Sigmoid colon (tissue), 7 donors: ENCODE results near the gene ATP1A3. TPM values are rescaled to one million over a fixed set of nuclear protein-coding genes. Genes with fewer than 3 reads are reported as not detected.
A peak's percentile ranks its signal among the peaks of the same experiment; 100 is the strongest.
"Not testable (repeated sequence)": the region's sequence is repeated elsewhere in the genome, so short reads cannot be mapped to it uniquely, and the experiment has no call there.

Experiments
- DNase-seq: peaks from one replicate; pipeline ENCODE4 v3.0.0-alpha.2; 2019
- H3K27ac ChIP-seq, 4 donors: fragments of 200-600 bp; sonication (generic); one replicate each; pipeline ENCODE4 v1.5.1; 2016 to 2019; ENCODE audit warnings: mild to moderate bottlenecking in 1 of 4
- H3K27me3 ChIP-seq, 3 donors: fragments of 200-600 bp; sonication (generic); one replicate each; pipeline ENCODE4 v1.5.1; 2019; ENCODE audit warnings: mild to moderate bottlenecking in 1 of 3
- H3K36me3 ChIP-seq, 4 donors: fragments of 200-600 bp; sonication (generic); one replicate each; pipeline ENCODE4 v1.5.1; 2016 to 2019
- H3K4me1 ChIP-seq, 4 donors: fragments of 200-600 bp; sonication (generic); one replicate each; pipeline ENCODE4 v1.5.1; 2017 to 2019
- H3K4me3 ChIP-seq, 4 donors: fragments of 200-600 bp; sonication (generic); one replicate each; pipeline ENCODE4 v1.5.1; 2017 to 2019; ENCODE audit warnings: mild to moderate bottlenecking in 2 of 4, moderate library complexity in 1 of 4
- H3K9me3 ChIP-seq, 4 donors: fragments of 200-600 bp in 3 of 4; sonication (generic) in 3 of 4; one replicate each; pipeline versions ENCODE4 v1.5.1 to v1.6.1; 2013 to 2019
- EP300 ChIP-seq, 4 donors: sonication (generic); formaldehyde crosslinking; IDR thresholded peaks; one replicate each; pipeline ENCODE4 v1.6.1; 2017; ENCODE audit warnings: antibody characterized with exemption in 4 of 4
- POLR2A ChIP-seq, 2 donors: fragments of 450-650 bp; IDR thresholded peaks; one replicate each; pipeline ENCODE4 v1.6.1; 2016; ENCODE audit warnings: antibody characterized with exemption in 2 of 2, mild to moderate bottlenecking in 2 of 2, moderate library complexity in 2 of 2
- POLR2AphosphoS5 ChIP-seq, 4 donors: sonication (generic); formaldehyde crosslinking; IDR thresholded peaks; one replicate each; pipeline ENCODE4 v1.6.1; 2017; ENCODE audit warnings: antibody characterized with exemption in 4 of 4
- WGBS, 2 donors: extraction: QIAGEN DNeasy Blood & Tissue Kit; methylation state at CpG; one replicate each; pipeline ENCODE4 v1.1.7; 2013; 5-methylcytosine and 5-hydroxymethylcytosine counted together
- intact Hi-C: fragments of 100-400 bp; cut with DNase I; formaldehyde crosslinking; loops from one replicate; pipeline ENCODE4 v1.15.1; 2023
- polyA plus RNA-seq, 3 donors: library from polyadenylated mRNA; stranded (reverse); fragments of 200-250 nt; gene quantifications; one replicate each; pipeline ENCODE4 v1.2.3, GENCODE V29; 2013
- total RNA-seq, 4 donors: library from RNA; depleted of rRNA; stranded (reverse); fragments of >200 nt; gene quantifications; one replicate each; pipeline ENCODE4 v1.1.0, GENCODE V29; 2016
- TF ChIP-seq, protein P1 (sequence below), 4 experiments: fragments of 450-650 bp in 3 of 4; fragments of 200-600 bp in 1 of 4; IDR thresholded peaks; one replicate each; pipeline ENCODE4 v1.5.1; 2016 to 2019; ENCODE audit warnings: antibody characterized with exemption in 4 of 4, mild to moderate bottlenecking in 3 of 4, moderate library complexity in 2 of 4
- donor health status: healthy with polysubstance abuse.
- donor health status: Bipolar disorder and iron deficiency.
- donor health status: healthy.

The ATP1A3 gene
- total and polyA plus RNA-seq, 7 donors: 0.46 to 4.3 (median 3.0) TPM; not detected in 1

DNA sequence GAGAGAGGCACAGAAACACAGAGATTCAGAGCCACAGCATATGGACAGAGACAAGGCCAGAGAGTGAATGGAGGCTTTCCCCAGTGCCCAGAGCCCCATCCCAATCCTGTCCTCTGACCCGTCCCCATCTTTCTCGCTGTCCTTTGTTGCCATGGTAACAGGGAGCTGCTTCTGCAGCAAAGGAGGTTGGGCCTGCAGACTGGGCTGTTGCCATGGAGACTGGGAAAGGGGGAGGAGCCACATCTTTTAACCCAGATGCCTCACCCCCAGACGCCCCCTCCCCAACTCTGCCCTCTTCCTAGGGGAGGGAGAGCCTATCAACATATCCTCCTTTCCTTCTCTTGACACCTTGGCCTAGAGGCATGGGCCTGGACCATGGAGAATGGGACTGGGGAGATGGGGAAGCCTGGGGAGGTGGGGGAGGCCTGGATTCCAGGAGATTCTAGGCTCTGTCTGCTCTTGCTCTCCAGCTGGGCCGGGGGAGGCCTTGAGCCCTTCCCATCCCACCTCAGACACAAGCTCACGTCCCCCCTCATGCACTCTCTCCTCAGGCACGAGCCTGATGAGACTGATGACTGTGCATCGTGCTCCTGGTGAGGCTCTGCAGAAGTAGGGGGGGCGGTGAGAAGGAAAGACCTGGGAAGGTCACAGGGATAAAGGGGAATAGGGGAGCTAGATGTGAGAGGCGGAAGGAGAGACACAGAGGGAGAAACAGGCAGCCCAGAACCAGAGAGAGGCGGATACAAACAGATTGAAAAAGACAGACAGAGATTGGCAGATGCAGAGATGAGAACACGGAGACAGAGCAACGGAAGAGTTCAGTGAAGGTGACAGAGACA, 2.1 kb upstream of the ATP1A3 start:
- H3K27ac ChIP-seq: no peak overlapping the region
- WGBS, 2 donors: 43 to 44% methylated on average over 12 of the region's 12 CpGs
- no peak for DNase-seq
- H3K9me3 ChIP-seq: no peaks in the 10 kb centered on the region
- no peaks in the 10 kb centered on the region for H3K36me3 ChIP-seq
- H3K27me3 ChIP-seq: peaks cover 36 to 99% (median 85%) of the 10 kb centered on the region in 3 donors
- TF ChIP-seq EP300 (IDR thresholded peaks at IDR 0.05) (no peak), POLR2A (IDR thresholded peaks at IDR 0.05) (no peak), POLR2AphosphoS5 (IDR thresholded peaks at IDR 0.05) (no peak)
- TF ChIP-seq, protein P1, sequence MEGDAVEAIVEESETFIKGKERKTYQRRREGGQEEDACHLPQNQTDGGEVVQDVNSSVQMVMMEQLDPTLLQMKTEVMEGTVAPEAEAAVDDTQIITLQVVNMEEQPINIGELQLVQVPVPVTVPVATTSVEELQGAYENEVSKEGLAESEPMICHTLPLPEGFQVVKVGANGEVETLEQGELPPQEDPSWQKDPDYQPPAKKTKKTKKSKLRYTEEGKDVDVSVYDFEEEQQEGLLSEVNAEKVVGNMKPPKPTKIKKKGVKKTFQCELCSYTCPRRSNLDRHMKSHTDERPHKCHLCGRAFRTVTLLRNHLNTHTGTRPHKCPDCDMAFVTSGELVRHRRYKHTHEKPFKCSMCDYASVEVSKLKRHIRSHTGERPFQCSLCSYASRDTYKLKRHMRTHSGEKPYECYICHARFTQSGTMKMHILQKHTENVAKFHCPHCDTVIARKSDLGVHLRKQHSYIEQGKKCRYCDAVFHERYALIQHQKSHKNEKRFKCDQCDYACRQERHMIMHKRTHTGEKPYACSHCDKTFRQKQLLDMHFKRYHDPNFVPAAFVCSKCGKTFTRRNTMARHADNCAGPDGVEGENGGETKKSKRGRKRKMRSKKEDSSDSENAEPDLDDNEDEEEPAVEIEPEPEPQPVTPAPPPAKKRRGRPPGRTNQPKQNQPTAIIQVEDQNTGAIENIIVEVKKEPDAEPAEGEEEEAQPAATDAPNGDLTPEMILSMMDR (IDR thresholded peaks at IDR 0.05): no peak
- H3K4me1 ChIP-seq: peaks cover 0 to 37% (median 34%) of the 10 kb centered on the region in 4 donors
- intact Hi-C loops: no loop called here
- no peak overlapping the region for H3K4me3 ChIP-seq

DNA sequence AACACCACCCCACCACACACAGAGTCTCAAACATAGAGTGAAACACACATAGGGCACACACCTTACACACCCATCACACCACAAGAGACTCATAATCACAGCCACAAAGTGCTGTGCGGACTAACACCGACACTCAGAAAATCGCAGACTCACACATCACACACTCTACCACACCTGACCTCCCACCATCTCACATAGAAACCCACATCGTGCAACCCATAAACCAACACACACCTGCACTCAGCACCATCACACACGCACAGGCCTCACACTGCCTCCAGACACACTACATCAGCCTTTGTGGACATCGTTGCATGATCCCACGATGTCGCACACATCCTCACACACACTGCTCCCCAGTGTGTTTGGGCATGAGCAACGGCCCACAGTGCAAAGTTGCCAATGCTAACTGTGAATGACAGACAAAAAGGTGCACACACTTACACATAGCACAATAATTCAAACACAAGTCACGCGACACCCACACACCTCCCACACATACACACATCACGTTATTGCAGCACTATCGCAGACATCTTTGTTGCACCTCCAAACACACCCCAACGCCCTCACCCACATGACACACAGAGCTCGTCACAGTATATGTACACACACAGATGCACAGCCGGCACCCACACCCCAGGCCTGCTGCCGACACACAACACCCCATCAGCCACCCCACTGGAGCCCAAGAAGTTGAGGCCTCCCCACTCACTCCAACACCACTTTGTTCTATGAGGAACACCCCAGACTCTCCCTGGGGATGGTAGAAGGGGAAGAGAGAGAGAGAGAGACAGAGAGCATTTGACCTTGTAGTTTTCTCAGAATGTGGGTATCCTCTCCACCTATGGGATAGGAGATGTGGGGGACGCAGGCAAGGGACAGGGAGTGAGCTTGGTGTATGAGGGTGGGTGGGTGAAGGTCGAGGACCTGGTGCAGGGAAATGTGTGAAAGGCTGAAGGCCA, 1.2 kb upstream of the ATP1A3 start:
- Histone ChIP-seq H3K27me3 (peaks cover 36 to 98% (median 87%) of the 10 kb centered on the region in 3 donors), H3K27ac (no peak overlapping the region), H3K9me3 (no peaks in the 10 kb centered on the region), H3K36me3 (no peaks in the 10 kb centered on the region), H3K4me3 (no peak overlapping the region), H3K4me1 (peaks cover 0 to 37% (median 34%) of the 10 kb centered on the region in 4 donors)
- WGBS, 2 donors: 73 to 81% methylated on average over 19 of the region's 19 CpGs
- intact Hi-C loops: no loop called here
- DNase-seq: no peak
- TF ChIP-seq EP300 (IDR thresholded peaks at IDR 0.05) (no peak), POLR2A (IDR thresholded peaks at IDR 0.05) (no peak), POLR2AphosphoS5 (IDR thresholded peaks at IDR 0.05) (no peak)
- TF ChIP-seq, protein P1 (IDR thresholded peaks at IDR 0.05): no peak

DNA sequence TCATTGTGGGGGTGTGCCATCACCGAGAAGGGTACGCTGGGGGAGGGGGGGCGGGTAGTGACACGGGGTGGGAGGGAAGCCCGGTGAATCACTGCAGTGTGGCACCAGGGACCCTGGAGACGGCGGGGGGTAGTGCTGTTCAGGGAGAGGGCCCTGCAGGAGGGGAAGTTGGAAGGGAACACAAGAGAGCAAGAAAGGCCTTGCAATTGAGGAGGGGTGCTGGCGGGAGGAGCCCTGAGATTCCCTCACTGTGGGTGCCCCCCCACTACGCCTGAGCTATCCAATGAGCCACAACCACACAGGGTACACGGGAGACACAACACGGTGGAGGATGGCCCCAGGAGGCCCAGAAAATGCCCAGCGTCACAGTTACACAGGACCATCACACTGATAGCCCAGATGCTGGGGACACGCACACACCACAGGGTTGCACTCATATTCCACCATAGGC, 516 bp upstream of the ATP1A3 start:
- peaks cover 0 to 37% (median 34%) of the 10 kb centered on the region in 4 donors for H3K4me1 ChIP-seq
- H3K4me3 ChIP-seq: peak overlapping the region in 2 of 4 donors; percentile 37 to 51
- no peaks in the 10 kb centered on the region for H3K36me3 ChIP-seq
- 19 to 20% methylated on average over 13 of the region's 13 CpGs for WGBS, 2 donors
- H3K27ac ChIP-seq: no peak overlapping the region
- DNase-seq: no peak
- H3K9me3 ChIP-seq: no peaks in the 10 kb centered on the region
- peaks cover 36 to 91% (median 83%) of the 10 kb centered on the region in 3 donors for H3K27me3 ChIP-seq
- intact Hi-C loops: no loop called here
- TF ChIP-seq EP300 (IDR thresholded peaks at IDR 0.05) (no peak), POLR2AphosphoS5 (IDR thresholded peaks at IDR 0.05) (no peak), POLR2A (IDR thresholded peaks at IDR 0.05) (no peak)
- TF ChIP-seq, protein P1 (IDR thresholded peaks at IDR 0.05): no peak

DNA sequence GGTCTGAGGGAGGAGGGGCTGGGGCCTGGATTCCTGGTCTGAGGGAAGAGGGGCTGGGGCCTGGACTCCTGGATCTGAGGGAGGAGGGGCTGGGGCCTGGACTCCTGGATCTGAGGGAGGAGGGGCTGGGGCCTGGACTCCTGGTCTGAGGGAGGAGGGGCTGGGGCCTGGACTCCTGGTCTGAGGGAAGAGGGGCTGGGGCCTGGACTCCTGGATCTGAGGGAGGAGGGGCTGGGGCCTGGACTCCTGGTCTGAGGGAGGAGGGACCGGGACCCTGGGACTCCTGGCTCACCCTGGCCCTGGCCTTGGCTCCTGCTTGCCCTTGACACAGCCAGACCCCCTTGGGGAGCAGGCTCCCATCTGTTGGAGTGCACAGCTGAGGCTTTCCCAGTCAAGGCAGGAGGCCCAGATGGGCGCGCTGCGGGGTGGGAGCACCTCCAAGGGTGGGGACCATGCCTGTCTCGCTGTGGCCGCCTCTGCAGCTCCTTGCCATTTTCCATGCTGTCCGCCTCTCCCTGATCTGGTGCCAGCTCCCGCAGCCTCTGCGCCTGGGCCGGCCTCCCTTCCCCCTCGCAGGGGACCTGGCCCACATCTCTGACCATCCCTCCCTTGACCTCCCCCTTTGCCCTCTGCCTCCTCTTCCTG, 2.0 kb downstream of the ATP1A3 start:
- H3K9me3 ChIP-seq, H3K36me3 ChIP-seq, intact Hi-C loops, DNase-seq, H3K27ac ChIP-seq, H3K4me3 ChIP-seq: not testable (repeated sequence)
- WGBS, 2 donors: 73 to 87% methylated on average over 11 of the region's 11 CpGs
- Histone ChIP-seq H3K4me1 (peaks cover 0 to 16% (median 14%) of the 10 kb centered on the region in 4 donors), H3K27me3 (peaks cover 22 to 66% (median 62%) of the 10 kb centered on the region in 3 donors)
